GM18517 (cell line): ENCODE results near the gene ZNF329.

ENCODE experiments used
- ATAC-seq: cut with Tn5 transposase; IDR thresholded peaks from one replicate; pipeline ENCODE4 v1.9.1; 2021; ENCODE audit warnings: mild to moderate bottlenecking, moderate library complexity; ENCODE audit not compliant: unreplicated experiment

The ZNF329 gene

GRCh38 chr19:58079792-58080191 lies 70.8 kb downstream of the ZNF329 start:
- ATAC-seq: no peak
